Stimulated activated naive CD4-positive, alpha-beta T cell treated with Interleukin-2 at 50 U/mL for 16 hours (primary cell): ENCODE results near the gene MMP7.

ENCODE experiments used
- DNase-seq: peaks from one replicate; lab custom pipeline; 2025; lab: John Stamatoyannopoulos, UW

MMP7 gene, protein sequence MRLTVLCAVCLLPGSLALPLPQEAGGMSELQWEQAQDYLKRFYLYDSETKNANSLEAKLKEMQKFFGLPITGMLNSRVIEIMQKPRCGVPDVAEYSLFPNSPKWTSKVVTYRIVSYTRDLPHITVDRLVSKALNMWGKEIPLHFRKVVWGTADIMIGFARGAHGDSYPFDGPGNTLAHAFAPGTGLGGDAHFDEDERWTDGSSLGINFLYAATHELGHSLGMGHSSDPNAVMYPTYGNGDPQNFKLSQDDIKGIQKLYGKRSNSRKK

DNA sequence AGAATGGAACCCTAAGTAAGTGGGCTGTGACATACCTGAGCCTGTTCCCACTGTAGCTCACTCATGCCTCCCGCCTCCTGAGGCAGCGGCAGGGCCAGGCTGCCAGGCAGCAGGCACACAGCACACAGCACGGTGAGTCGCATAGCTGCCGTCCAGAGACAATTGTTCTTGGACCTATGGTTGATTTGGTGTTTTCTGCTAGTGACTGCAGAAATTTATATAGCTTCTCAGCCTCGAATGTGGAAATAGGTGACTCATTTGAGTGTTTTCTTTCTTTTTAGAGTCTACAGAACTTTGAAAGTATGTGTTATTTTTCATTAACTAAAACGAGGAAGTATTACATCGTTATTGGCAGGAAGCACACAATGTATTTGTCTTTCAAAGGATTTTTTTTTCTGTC is at the start of gene MMP7:
MMP7 (minus strand) TSS at position 190 of the 400 bp plus-strand sequence; CDS start at position 143, 47 bp downstream.
- no peak for DNase-seq

- DNase-seq, result no peak
Measured at GRCh38 chr11:102577723-102578122, 47.2 kb upstream of the MMP7 start.

DNA sequence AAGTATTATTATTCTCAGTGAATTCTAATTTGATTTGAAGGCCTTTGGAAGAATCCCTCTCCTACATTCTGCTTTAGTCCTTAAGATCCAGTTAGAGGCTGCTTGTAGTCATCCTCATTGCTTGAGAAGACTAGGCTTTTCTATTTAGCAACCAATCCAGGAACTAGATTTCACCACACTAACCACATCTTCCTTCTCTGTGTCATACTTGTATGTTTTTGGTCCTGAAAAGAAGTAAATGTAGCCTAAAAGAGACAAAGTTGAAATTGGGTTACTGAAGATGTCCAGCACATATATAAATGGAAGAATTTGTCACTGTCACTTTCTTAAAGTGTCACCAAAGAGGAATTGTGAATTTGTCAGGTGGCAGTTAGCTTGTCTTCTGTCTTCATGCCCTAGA is 46.6 kb upstream of the MMP7 start:
- no peak for DNase-seq

DNA sequence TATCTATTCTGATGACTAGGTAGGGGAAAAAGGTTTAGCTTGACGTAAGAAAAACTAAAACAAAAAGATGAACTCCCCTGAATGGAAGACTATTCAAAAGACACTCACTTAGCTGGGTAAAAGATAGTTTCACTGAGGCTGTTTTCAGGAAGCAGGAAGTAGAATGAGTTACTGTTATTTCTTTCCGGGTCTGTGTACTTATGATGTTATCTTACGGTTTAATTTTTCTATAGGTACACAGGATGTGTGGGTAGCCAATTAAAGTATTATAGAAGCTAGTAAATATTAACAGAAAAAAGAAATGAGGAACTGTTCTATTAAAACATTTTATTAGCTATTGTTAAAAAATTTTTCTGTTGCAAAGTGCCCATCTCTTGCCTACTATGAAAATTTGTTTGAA is 45.8 kb upstream of the MMP7 start:
- no peak for DNase-seq

DNA sequence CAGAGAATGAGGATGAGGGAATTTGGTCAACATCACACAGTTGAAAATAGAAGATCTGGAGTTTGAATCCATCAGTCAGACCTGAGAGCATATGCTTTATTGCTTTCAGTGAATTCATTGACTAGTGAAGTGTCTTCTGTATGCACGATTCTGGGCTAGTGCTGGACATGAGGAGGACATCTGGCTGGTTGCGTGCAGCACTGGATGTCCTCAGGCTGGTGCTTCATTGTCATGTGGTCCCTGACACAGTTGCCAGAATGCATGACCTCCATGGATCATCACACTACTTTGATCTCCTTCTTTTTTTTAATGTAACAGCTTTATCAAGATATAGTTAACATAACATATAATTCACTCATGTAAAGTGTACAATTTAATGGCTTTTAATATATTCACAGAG is 44.5 kb upstream of the MMP7 start:
- DNase-seq, result no peak

DNA sequence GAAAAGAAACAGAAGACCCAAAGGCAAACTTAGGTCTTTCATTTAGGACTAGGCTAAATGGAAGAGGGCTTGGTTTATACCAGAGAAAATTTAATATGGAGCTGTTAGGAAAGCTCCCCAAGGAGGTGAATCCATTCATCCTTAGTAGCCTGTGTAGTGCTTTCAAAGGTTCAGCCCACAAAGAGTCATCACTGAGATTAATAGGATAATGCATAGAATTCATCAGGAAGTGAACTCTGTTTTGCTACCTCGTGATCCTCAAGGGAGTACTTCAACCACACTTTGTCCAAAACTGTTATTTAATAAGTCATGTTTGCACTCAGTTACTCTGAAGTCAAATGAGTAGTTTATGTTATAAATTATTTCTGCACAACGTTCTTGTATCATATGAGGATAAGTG is 43.3 kb upstream of the MMP7 start:
- DNase-seq, result no peak

DNA sequence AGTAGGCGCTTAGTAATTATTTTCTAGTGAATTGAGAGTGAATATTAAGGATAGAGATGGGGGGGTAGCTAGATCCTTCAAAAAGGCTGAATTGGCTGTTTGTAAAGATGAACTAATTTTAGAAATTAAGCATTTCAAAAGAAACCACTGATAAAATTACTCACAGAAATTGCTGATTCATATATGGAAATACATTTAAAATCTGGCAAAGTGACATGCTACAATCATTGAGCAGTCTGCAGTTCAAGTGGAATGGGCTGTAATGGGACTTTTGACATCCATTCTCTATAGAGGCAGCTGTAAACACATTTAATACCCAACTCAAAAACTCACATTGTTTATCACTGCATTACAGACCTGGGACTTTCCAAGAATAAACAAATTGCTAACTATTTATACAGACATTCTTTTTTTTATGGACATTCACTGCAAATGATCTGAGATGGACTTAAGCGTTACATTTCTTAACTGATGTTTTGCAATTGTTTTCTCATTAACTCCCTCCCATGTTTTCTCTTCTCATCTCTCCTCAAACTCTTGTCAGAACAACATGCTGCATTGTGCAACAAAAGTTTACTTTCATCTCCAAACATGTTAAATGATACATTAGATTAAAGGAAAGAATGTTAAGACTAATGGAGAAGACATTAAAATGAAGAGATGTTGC is 42.1 kb upstream of the MMP7 start:
- DNase-seq, result no peak

GRCh38 chr11:102568851-102569250 is 38.3 kb upstream of the MMP7 start:
- no peak for DNase-seq

- DNase-seq, result no peak
Measured at GRCh38 chr11:102566112-102566511, 35.6 kb upstream of the MMP7 start.

GRCh38 chr11:102564110-102564509 is 33.6 kb upstream of the MMP7 start:
- no peak for DNase-seq

GRCh38 chr11:102561636-102562035 is 31.1 kb upstream of the MMP7 start:
- DNase-seq, result no peak

DNA sequence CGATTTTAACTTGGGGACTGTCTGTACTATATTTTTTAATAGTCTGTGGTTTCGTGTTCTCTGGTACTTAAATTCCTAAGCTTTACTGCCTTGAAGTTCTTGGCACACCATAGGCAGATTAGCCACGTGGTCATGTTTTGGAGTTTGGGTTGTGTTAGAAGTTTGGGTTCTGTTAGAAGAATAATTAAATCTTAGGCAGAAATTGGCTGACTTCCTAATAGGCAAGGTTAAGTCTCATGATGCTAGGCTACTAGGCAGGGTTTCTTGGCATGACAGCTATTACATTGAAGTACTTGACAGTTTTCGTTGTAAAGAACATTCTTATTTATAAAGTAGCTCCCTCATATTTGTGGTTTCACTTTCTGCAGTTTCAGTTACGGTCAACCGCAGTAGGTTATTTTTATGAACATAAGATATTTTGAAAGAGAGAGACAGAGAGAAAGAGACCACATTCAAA is 30.0 kb upstream of the MMP7 start:
- no peak for DNase-seq

- DNase-seq, result no peak
Measured at GRCh38 chr11:102559839-102560238, 29.3 kb upstream of the MMP7 start.

DNA sequence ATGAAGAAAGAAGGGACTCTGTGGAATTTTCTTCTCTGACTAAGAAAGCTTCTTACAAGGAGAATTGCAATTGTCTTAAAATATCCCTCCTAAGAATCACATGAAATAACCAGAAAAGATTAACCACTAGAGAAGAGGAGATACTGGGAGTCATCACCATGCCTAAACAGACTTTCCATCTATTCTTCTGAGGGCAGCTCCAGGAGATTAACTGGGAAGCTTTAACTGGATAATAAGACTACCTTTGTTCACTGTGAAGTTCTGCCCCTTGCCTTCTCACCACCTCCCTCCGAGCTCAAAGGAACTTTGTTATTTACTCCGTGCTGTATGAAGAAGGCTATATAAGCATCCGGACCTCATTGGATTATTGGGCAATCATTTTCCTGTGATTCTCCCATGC is 24.5 kb upstream of the MMP7 start:
- DNase-seq, result no peak

DNA sequence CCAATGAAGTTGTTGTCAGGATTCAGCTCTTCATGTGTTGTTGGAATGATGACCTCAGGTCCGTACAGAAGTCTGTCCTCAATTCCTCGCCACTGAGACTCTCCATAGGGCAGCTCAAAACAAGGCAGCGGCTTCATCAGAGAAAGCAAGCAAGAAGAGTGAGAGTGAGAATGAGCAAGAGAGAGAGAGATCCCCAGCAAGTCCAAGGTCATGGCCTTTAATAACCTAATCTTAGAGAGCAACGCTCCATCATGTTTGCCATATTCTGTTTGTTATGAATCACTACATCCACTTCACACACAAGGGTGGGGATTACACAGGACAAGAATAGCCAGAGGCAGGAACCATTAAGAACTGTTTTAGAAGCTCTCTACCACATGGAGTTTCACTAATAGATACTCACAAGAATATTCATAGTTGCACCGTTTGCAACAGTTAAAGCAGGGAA is 23.3 kb upstream of the MMP7 start:
- DNase-seq, result no peak

- no peak for DNase-seq
Measured at GRCh38 chr11:102552447-102553194, 22.1 kb upstream of the MMP7 start.

- DNase-seq, result no peak
Measured at GRCh38 chr11:102552020-102552419, 21.5 kb upstream of the MMP7 start.

DNA sequence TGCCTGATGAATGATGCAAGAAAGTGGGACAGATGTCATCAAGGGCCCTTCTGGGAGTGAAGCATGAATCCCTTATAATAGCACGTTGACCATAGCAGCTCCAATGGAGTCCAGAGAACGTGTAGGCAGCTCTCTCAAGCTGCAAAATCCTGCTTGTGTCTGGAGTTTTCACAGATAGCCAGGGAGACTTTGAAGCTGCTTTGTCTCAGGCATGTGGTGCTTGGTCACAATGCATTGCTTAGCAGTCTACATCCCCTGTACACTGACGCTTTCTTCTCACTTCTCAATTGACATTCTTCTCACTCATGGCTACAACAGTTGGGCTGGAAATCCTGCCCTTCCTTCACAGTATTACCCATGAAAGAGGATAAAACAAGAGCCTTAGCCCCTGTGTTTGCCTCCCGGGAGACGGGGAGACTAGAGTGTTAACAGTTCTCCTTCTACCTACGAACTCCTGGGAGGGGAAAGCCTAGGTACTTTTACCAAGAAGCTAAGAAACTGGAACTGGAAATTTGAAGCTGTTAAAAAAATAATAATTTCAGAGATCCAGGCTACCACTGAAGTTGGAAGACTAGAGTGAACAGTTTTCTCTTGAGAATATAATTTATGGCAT is 20.7 kb upstream of the MMP7 start:
- DNase-seq, result no peak

DNA sequence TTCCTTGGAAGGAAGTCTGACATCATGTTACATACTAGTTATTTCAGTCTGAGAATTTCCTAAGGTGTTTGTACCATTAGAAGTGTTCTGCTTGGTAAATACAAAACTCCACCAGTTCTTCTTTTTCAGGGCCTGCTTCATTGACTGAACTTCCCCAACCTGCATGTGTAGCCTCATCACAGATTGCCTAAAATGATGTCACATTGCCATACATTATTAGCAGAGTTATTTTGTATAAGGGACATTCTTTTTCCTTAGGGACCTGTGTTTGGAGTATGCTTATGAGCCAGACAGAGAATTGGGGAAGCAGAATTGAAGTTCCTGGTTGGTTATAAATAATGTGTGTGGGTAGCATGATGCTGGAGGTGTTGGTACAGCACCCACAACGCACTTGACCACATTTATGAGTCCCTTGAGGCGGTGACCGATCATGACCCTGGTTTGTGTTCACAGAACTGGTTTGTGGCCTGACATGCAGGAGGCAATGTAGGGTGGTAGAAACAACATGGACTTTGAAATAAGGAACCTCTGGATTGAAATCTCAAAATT is 16.4 kb upstream of the MMP7 start:
- DNase-seq, result no peak

DNA sequence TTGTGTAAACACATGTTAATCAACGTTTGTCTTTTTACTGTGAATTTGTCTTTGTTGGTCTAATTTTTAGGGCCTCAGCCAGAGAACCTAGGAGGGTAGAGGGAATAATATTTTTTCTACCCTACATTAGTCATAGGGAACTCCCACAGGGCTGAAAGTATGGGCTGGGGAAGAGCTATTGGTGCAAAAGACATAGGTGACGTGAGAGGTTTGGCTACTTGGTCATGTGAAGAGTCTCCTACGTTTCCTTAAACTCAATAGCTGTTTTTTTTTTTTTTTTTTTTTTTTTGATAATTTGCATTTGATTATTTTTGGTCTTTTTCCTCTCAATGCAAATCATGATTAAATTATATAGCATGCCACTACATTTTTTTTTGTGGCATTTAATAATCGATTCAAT is 15.9 kb upstream of the MMP7 start:
- no peak for DNase-seq

- no peak for DNase-seq
Measured at GRCh38 chr11:102545701-102546100, 15.2 kb upstream of the MMP7 start.

- DNase-seq, result no peak
Measured at GRCh38 chr11:102544594-102544993, 14.0 kb upstream of the MMP7 start.
